Astrocyte of the hippocampus (primary cell): ENCODE data around the gene INSIG1.

Experiments used
- DNase-seq: peaks from one replicate; pipeline ENCODE4 v3.0.0; 2011; ENCODE audit warnings: low read depth, low spot score

The INSIG1 gene

GRCh38 chr7:155349601-155350331 lies 52.1 kb downstream of the INSIG1 start:
- no peak for DNase-seq

- no peak for DNase-seq
These were observed 53.6 kb downstream of the INSIG1 start for GRCh38 chr7:155351120-155351870.

DNA sequence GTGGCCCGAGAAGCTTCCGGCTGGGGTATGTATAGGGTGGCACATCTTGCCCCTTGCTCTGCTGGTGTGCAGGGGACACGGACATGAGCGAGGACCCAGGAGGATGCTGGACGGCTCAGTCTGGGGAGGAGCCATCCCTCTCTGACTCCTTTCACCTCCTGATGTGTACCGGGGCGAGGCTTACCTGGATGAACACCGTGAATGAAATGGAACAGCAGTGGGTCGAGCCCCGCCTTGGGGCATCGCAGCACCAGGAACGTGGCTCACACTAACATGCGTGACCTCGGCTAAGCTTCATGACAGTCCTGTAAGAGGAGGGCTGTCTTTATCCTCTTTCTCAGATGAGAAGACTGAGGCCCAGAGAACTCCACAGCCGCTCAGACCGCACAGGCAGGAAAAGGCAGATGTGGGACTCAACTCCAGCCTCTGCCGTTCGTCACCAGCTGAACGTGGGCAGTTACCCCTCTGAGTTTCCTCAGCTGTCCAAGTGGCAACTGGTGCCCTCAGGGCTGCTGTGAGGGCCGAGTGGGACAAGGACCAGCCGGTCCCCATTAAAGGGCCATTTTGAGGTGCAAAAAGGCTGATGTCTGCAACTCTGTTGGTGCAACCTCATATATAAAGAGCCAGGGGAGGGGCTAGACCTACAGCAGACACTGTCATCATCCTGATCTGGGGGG lies 54.5 kb downstream of the INSIG1 start:
- no peak for DNase-seq

- DNase-seq: no peak
These were observed 55.1 kb downstream of the INSIG1 start for GRCh38 chr7:155352753-155353115.

DNA sequence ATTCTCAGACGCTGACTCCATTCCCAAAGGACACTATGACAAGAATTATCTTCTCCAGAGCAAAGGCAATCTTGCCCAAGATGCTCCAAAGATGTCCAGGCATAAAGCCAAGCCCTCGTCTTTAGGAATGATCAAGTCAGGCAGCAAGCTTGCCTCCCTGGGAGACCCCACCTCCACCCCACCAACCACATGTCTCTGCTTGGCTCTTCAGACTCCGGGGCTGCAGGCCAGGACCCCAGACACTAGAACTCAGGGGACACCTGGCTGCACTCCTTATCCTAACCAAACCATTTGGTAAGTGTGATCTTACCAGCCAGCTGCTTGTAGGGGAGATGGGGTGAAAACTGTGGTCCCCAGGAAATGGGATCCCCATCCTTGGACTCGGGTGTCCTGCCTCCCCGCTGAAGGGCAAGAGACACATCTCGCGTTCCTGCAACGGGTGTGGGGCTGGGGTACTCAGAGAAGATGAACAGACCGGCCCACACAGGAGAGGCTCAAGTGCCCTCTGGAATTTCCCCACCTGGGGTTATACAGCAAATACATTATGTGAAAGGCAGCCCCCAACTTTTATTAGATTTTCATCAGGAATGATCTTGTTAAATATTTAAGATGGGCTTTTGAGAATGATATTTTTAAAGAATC lies 55.7 kb downstream of the INSIG1 start:
- no peak for DNase-seq

DNA sequence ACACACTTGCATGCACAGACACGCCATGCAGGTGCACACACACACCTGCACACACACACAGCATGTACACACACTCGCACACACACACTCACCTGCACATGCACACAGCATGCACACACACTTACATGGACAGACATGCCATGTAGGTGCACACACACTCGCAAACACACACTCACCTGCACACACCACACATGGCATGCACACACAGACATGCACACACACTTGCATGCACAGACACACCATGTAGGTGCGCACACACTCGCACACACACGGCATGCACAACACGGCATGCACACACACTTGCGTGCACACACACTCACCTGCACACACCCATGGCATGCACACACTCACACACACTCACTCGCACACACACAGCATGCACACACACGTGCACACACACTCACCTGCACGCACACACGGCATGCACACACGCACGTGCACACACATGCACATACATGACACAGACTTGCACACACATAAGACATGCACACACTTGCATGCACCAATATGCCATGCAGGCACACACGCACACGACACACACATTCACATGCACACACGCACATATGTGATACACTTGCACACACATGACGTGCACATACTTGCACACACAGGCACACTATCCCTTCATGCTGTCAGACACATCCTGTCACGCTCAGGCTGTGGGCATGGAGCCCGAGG lies 56.8 kb downstream of the INSIG1 start:
- no peak for DNase-seq

GRCh38 chr7:155355176-155355575 lies 57.5 kb downstream of the INSIG1 start:
- no peak for DNase-seq

- no peak for DNase-seq
These were observed 58.1 kb downstream of the INSIG1 start for GRCh38 chr7:155355745-155356144.

DNA sequence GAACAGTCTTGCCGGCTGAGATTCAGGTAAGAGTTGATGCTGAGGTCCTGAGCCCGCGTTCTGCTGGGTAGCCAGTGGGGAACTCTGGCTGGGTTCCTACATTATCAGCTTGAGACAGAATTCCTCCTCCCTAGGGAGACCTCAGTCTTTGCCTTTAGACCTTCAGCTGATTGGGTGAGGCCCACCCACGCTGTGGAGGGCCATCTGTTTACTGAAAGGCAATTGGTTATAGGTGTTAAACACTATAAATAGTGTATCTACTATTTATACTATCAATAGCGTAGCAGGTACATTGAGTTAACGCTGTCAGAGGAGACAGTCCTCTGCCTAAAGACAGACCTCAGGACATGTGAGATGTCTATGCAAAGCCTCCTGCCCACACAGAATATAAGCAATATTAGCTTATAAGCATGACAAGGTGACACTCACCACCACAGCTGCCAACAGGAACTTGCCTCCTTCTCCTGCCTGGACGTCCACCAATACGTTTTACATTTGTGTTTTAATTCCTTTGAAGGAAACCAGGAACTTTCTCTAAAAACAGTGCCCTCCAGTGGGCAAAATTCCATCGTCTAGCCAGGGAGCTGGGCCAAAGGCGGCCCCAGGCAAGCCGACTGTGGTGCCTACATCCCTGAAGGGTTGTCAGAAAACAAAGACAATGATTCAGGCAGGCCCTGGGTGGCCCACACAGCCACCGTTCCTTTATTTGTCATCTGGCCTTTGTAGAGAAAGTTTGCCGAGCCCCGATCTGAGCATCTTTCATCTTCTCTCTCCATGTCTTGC lies 58.8 kb downstream of the INSIG1 start:
- peak; percentile 59 for DNase-seq

- DNase-seq: no peak
These were observed 59.9 kb downstream of the INSIG1 start for GRCh38 chr7:155357573-155358041.

- no peak for DNase-seq
These were observed 60.6 kb downstream of the INSIG1 start for GRCh38 chr7:155358066-155358947.

DNA sequence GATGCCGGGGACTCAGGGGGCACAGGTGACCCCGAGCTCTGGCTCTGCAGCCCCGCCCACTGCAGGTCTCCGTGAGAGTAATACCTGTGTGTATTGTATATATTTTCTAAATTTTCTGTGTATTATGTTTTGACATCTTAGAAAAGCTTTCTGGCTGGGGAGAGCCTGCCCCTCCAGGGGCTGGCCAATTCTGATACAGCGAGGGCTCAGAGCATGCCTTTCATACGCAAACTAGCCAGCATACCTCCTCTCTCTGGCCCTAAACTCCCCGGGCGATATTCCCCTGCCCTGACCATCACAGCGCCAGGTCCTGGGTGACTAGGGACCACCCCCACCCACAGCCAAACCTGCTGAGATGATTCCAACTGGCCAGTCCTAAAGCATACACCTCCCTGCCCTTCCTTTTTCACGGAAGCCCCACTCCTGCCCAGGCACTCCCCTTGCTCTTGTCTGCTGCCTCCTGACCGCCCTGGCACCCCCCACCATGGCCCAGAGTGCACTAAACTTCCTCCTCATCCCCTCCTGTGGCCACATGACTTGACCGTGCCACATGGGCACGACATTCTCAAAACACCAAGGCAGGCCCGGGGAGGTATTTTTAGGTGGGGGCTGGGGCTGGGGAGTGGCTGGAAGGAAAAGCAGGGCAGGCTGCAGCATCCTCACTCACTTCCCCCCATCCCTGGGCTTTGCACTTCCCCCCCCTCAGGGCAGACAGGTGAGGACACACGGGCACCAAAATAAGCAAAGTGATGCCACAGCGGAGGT lies 61.5 kb downstream of the INSIG1 start:
- DNase-seq: no peak
